ENCODE data around the gene MFSD2A. TPM values are rescaled to one million over a fixed set of nuclear protein-coding genes. Genes with fewer than 3 reads are reported as not detected.

Gene MFSD2A
- total and polyA plus RNA-seq, 4 donors: 0.37 to 294 (median 171) TPM

GRCh38 chr1:39917825-39918224, 37.1 kb upstream of the MFSD2A start:
- H3K4me1 ChIP-seq (ENCODE audit: control insufficient read depth in 4 of 4, insufficient read depth in 4 of 4, low read length in 3 of 4): peaks cover 0 to 13% (median 8%) of the 10 kb centered on the region in 4 donors
- no peak overlapping the region for H3K4me3 ChIP-seq (ENCODE audit: low read depth in 1 of 3, low read length in 3 of 3)
- H3K27me3 ChIP-seq (ENCODE audit: control insufficient read depth in 4 of 4, insufficient read depth in 4 of 4, low read length in 3 of 4): no peaks in the 10 kb centered on the region
- no peak overlapping the region for H3K27ac ChIP-seq (ENCODE audit: low read depth in 1 of 2, low read length in 2 of 2)
- H3K36me3 ChIP-seq (ENCODE audit: control insufficient read depth in 4 of 4, insufficient read depth in 3 of 4, low read depth in 1 of 4, low read length in 3 of 4): no peaks in the 10 kb centered on the region
- no peak overlapping the region for H3K9ac ChIP-seq (ENCODE audit: low read depth in 1 of 2, low read length in 2 of 2)
- H3K9me3 ChIP-seq (ENCODE audit: control insufficient read depth in 4 of 4, low read length in 3 of 4): no peaks in the 10 kb centered on the region
- WGBS: 89% methylated on average over 2 of the region's 2 CpGs
- TF ChIP-seq RAD21 (IDR thresholded peaks at IDR 0.05) (no peak), MAX (IDR thresholded peaks at IDR 0.05) (no peak), REST (IDR thresholded peaks at IDR 0.05) (no peak)
- DNase-seq (ENCODE audit: low spot score): no peak

- no peaks in the 10 kb centered on the region for H3K9me3 ChIP-seq (ENCODE audit: control insufficient read depth in 4 of 4, low read length in 3 of 4)
- H3K4me1 ChIP-seq (ENCODE audit: control insufficient read depth in 4 of 4, insufficient read depth in 4 of 4, low read length in 3 of 4): peaks cover 0 to 17% (median 11%) of the 10 kb centered on the region in 4 donors
- WGBS: 24% methylated on average over 3 of the region's 3 CpGs
- no peak overlapping the region for H3K4me3 ChIP-seq (ENCODE audit: low read depth in 1 of 3, low read length in 3 of 3)
- H3K9ac ChIP-seq (ENCODE audit: low read depth in 1 of 2, low read length in 2 of 2): no peak overlapping the region
- TF ChIP-seq CTCF (IDR thresholded peaks at IDR 0.05; ENCODE audit: low read depth, low read length, missing input control) (peak; percentile 70), RAD21 (IDR thresholded peaks at IDR 0.05) (peak; percentile 93 to 96), YY1 (IDR thresholded peaks at IDR 0.05) (no peak), HNF4G (IDR thresholded peaks at IDR 0.05) (no peak), GABPA (IDR thresholded peaks at IDR 0.05 in 1 of 2, conservative IDR thresholded peaks at IDR 0.05 in 1 of 2) (no peak), JUND (IDR thresholded peaks at IDR 0.05) (no peak), TAF1 (conservative IDR thresholded peaks at IDR 0.05) (no peak), REST (IDR thresholded peaks at IDR 0.05) (no peak), ATF3 (IDR thresholded peaks at IDR 0.05) (no peak), FOXA1 (IDR thresholded peaks at IDR 0.05) (no peak), SP1 (IDR thresholded peaks at IDR 0.05) (no peak), FOXA2 (IDR thresholded peaks at IDR 0.05) (no peak), RXRA (IDR thresholded peaks at IDR 0.05) (peak in 1 of 2 donors; percentile 15)
- H3K27me3 ChIP-seq (ENCODE audit: control insufficient read depth in 4 of 4, insufficient read depth in 4 of 4, low read length in 3 of 4): no peaks in the 10 kb centered on the region
- H3K27ac ChIP-seq (ENCODE audit: low read depth in 1 of 2, low read length in 2 of 2): no peak overlapping the region
- DNase-seq (ENCODE audit: low spot score): no peak
- no peaks in the 10 kb centered on the region for H3K36me3 ChIP-seq (ENCODE audit: control insufficient read depth in 4 of 4, insufficient read depth in 3 of 4, low read depth in 1 of 4, low read length in 3 of 4)
These were observed 35.4 kb upstream of the MFSD2A start for GRCh38 chr1:39919545-39919944.

All from liver (tissue), 9 donors.